ENCODE results near the gene SPATA31C2.

DNA sequence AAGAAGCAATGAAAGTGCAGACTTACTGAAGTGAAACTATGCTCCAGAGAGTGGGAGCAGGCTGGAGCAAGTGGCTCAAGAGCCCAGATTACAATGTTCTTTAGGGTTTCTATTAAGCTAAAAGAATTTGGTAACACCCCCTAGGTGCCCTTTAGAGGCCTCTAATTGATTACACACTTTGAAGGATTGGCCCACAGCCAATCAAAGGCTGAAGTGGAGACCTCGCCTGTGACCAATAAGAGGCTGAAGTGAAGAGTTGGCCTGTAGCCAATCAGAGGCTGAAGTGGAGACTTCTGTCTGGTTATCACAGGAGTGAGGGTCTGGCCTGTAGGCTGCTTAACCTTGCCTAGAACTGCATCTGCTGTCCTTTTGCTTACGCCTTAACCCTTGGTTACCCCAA lies 46.7 kb upstream of the SPATA31C2 start:
- TF ChIP-seq POLR2A (IDR thresholded peaks at IDR 0.05) (no peak), CTCF (IDR thresholded peaks at IDR 0.05) (no peak)

Data from adrenal gland (tissue), 5 donors.